NCI-H128 (cell line): ENCODE measurements around the gene SMAD6.

Experiments
- DNase-seq: peaks from one replicate; lab custom pipeline; 2025; ENCODE audit not compliant: unreplicated experiment; lab: John Stamatoyannopoulos, UW

The SMAD6 gene

DNA sequence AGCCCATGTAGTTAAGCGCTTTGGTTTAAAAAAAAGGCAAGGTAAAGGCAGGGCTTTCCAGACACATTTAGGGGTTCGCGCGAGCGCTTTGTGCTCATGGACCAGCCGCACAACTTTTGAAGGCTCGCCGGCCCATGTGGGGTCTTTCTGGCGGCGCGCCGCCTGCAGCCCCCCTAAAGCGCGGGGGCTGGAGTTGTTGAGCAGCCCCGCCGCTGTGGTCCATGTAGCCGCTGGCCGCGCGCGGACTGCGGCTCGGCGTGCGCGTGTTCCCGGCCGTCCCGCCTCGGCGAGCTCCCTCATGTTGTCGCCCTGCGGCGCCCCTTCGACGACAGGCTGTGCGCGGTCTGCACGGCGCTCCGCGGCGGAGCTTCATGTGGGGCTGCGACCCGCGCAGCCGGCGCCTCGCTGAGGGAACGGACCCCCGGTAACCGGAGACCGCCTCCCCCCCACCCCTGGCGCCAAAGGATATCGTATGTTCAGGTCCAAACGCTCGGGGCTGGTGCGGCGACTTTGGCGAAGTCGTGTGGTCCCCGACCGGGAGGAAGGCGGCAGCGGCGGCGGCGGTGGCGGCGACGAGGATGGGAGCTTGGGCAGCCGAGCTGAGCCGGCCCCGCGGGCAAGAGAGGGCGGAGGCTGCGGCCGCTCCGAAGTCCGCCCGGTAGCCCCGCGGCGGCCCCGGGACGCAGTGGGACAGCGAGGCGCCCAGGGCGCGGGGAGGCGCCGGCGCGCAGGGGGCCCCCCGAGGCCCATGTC is 927 bp downstream of the SMAD6 start:
- no peak for DNase-seq

DNA sequence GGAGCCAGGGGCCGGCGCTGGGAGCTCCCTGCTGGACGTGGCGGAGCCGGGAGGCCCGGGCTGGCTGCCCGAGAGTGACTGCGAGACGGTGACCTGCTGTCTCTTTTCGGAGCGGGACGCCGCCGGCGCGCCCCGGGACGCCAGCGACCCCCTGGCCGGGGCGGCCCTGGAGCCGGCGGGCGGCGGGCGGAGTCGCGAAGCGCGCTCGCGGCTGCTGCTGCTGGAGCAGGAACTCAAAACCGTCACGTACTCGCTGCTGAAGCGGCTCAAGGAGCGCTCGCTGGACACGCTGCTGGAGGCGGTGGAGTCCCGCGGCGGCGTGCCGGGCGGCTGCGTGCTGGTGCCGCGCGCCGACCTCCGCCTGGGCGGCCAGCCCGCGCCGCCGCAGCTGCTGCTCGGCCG is 1.5 kb downstream of the SMAD6 start:
- no peak for DNase-seq

- no peak for DNase-seq
These were observed 2.2 kb downstream of the SMAD6 start for GRCh38 chr15:66704019-66704802.

- DNase-seq, result no peak
These were observed 2.7 kb downstream of the SMAD6 start for GRCh38 chr15:66704803-66705153.

DNA sequence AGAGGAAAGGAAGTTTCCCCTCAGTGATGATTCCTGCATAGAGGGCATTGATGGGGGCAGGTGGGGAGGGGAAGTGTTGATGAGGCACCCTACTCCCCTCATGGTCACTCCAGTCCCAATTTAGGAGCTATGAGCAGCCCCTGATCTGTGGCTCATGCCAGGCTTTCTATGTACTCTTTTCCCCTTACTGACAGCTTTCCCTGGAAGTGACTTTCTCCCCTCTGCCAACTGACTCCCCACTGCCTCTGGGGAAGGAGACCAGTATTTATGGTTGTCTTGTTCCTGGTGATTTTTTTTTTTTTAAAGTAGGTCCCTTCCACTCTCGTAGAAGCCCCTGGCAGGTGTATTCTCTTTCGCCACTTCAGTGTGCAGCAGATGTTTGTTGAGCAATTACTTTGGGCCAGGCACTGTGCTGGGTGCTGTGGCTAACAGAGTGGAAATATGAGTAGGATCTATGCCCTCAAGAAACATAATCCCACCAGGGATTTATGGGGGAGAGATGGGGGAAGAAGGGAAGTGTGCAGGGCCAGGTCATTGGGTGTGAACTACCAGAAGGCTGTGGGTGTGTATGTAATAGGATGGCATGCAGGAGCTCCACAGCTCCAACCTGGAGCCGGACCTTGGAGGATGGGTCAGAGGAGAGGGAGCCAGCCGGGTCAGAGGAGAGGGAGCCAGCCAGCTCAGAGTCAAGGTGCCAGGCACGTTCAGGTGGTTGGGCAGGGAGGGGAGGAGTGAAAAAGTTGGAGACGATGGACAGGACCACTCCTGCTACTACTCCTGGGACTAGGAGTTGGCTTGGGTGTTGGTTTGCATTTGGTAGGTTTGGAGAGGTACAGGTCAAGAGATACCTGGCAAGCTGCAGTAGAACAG is 3.5 kb downstream of the SMAD6 start:
- DNase-seq, result no peak

GRCh38 chr15:66706225-66706732 is 4.2 kb downstream of the SMAD6 start:
- DNase-seq, result no peak

GRCh38 chr15:66706840-66707239 is 4.8 kb downstream of the SMAD6 start:
- no peak for DNase-seq

GRCh38 chr15:66707310-66708082 is 5.5 kb downstream of the SMAD6 start:
- no peak for DNase-seq

GRCh38 chr15:66708389-66708788 is 6.4 kb downstream of the SMAD6 start:
- no peak for DNase-seq

DNA sequence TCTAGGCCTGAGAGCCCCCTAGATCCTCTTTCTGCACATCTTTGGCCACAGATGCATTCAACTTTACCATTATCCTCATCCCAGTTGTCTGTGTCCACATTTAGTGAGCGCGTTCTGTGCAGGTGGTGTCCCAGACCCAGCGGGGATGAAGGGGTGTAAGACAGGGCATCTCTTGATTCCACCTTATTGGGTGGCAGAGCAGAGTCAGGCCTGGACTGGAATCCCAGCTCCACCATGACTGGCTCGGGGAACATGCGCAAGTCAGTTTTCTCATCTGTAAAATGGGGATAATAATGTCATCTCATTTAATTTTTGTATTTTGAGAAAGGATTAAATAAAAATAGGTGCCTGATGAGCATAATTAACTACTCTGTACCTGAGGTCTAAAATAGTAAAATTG is 7.8 kb downstream of the SMAD6 start:
- DNase-seq, result no peak

- DNase-seq, result no peak
These were observed 9.2 kb downstream of the SMAD6 start for GRCh38 chr15:66711260-66711659.

DNA sequence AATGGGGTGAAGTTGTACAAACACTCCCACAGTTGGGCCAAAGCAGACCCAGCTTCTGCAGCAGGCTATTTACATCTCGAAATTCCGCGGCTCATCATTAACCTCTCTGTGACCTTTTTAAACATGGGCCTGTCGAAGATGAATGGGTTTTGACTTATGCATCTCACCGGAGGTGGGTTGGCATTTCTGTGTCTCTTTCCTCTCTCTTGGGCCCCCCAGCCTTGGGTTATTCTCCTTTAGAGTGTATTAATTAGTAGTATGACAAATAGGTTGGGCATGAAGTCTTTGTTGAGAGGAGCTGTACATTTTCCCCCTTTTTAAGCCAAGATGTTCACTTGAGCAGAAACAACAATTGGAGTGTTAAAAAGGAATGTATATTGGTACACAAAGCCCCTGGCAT is 9.8 kb downstream of the SMAD6 start:
- DNase-seq, result no peak

DNA sequence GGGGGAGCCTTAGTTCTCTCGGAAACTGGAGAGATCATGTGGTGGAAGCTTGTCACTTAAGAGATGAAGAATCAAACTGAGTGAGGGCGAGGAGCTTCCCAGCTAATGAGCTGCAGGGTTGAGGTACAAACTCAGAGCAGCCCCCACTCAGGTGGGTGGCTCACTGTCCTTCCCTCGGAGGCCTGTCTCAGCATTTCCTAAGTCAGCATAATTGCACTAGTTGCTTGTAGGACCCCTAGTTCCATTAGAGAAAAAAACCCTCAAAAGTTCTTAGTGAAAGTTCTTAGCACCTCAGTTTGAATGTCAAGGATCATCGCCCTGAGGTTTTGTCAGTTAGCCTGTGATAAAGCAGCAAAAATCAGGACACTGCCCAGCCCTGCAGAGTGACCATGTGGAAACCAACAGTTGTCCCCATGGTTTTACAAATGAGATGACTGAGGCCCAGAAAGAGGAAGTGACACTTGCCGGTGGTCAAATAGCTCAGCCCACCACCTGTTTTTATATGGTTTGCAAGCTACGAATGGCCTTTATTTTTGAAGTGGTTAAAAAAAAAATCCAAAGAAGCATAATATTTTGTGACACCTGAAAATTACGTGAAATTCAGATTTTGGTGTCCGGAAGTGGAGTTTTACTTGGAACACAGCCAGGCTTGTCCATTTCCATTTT is 11.9 kb downstream of the SMAD6 start:
- no peak for DNase-seq

GRCh38 chr15:66714543-66714981 is 12.5 kb downstream of the SMAD6 start:
- no peak for DNase-seq

DNA sequence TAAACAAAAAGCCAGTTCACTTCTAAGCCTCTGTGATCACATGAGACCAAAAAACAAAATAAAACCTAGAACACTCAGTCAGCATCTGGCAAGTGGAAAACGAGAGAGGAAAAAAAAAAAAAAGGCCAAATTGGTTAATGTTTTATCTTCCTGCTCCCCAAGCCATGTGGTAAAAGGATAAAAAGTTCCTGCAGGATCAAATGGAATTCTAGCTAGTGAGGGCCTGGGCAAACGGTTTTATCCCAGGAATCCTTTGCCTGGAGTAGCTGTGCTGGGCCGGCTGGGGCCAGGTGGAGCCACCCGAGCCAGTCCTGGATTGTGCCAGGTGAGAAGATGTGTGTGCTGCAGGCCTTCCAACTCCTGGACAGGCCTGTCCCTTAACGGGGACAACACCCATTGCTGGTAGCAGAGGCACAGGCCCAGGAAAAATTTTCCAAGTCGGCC is 13.2 kb downstream of the SMAD6 start:
- no peak for DNase-seq

DNA sequence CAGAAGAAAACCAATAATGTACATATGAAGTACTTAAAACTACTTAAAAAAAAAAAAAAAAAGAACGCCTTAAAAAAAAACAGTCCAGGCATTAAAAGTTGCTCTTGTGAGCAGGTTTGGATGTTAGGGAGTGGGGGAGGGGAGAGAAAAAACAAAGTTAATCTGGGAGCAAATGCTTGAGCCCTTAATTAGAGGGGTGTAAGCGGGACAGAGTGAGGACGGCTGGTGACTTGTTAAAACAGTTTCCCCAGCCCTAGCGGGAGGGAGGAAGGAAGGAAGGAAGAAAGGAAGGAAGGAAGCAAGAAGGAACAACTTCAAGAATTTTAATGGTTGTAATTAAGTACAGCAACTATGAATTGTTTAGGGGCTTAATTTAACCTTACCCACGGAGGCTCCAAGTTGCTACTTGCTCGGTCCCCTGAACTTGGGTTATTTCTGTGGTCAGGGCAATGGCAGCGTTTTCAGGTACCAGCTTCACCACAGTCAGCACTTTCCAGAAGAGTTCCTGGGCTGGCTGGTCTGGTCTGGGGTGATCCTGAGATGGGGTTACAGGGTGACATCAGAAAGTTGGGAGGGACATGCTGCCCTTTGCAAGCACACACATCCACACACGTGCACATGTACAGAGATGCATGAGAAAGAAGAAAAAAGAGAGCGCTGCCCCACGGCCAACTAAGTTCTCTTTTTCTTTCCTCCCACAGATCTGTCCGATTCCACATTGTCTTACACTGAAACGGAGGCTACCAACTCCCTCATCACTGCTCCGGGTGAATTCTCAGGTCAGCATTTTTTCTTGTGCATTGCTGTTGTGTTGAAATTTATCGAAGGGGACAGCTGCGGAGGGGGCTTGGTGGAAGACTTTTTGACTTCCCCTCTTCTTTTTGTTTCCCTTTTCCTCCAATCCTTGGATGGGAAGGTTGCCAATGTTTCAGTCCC is 14.0 kb downstream of the SMAD6 start:
- no peak for DNase-seq

DNA sequence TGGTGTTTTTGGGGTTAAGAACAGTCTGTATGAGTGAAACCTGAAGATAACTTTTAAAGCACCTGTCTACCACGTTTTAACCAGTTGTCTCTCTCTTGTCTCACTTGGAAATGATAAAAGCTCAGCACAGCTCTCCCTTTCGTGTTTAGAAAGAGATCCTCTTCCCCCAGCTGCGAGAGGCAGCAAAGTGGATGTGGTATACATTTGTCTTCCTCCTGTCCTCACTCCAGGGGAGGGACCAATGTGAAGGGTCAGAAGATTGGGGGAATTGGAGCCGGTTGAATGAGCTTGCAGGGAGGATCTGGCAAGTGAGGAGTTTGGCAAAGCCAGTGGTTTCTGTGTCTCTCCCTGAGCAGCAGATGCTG is 14.6 kb downstream of the SMAD6 start:
- DNase-seq, result no peak

DNA sequence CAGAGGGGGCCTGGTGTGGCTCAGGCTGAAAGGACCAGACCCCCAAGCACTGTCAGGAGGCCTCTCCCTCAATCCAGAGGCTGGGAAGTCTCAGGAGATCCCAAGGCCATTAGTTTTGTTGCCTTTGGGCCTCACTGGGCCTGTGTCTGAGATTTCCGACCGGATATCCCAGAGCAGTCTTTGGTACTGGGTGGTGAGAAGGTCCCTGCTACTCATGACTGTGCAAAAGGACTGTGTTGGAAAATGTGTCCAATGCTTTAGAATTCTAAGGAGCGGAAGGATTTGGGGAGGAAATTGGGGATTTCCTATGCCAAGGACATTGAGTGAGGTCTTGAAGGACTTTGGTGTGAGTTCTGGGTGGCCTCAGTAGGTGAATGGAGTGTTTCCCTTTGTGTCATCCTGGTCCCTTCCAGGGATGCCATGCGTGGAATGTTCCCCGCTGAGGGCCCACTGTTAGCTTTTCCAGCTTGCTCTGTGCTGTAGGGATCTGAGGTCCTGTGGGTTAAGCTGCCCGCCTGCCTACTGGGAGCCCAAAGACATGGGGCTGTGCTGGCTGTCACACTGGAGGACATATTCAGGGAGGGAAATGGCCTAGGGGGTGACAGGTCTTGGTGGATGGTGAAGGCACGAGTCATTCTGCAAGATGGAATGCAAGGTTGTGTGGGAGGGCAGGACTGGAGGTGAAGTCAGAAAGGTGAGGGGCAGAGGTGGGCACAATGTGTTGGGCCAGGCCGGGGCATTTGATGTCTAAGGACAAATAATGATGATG is 16.4 kb downstream of the SMAD6 start:
- DNase-seq, result no peak
